ENCODE data around the gene NDUFS2. TPM values are rescaled to one million over a fixed set of nuclear protein-coding genes. Genes with fewer than 3 reads are reported as not detected.

The NDUFS2 gene
- total RNA-seq (2014; rRNA removed; shearing (Covaris generic); ENCODE audit: low replicate concordance), result 108 and 118 TPM in 2 replicates

GRCh38 chr1:161201836-161202712 is at the start of gene NDUFS2:
NDUFS2 (plus strand) TSS chr1:161202367; CDS start chr1:161202386, 19 bp downstream.
- in situ Hi-C loops (cut with HindIII; ENCODE audit: low pct_unique_long_range_greater_than_20kb, low sequenced_read_pairs), result loop anchor here (25.0 kb wide), 1 partner anchor 185 kb away; no protein-coding TSS in a partner anchor
- peak; percentile 95 for DNase-seq (ENCODE audit: low read depth)

GRCh38 chr1:161153176-161153575 is 49.0 kb upstream of the NDUFS2 start:
- DNase-seq (ENCODE audit: low read depth), result no peak
- in situ Hi-C loops (cut with HindIII; ENCODE audit: low pct_unique_long_range_greater_than_20kb, low sequenced_read_pairs), result no loop called here

GRCh38 chr1:161153682-161154337 is 48.4 kb upstream of the NDUFS2 start, which contains the start of gene UFC1:
UFC1 (plus strand) TSS chr1:161153978; CDS start chr1:161153998, 20 bp downstream.
- DNase-seq (ENCODE audit: low read depth), result peak; percentile 88
- in situ Hi-C loops (cut with HindIII; ENCODE audit: low pct_unique_long_range_greater_than_20kb, low sequenced_read_pairs), result no loop called here

GRCh38 chr1:161157867-161158266 is 44.3 kb upstream of the NDUFS2 start:
- in situ Hi-C loops (cut with HindIII; ENCODE audit: low pct_unique_long_range_greater_than_20kb, low sequenced_read_pairs), result no loop called here
- no peak for DNase-seq (ENCODE audit: low read depth)

GRCh38 chr1:161158316-161159010 is 43.7 kb upstream of the NDUFS2 start:
- no peak for DNase-seq (ENCODE audit: low read depth)
- in situ Hi-C loops (cut with HindIII; ENCODE audit: low pct_unique_long_range_greater_than_20kb, low sequenced_read_pairs), result no loop called here

- in situ Hi-C loops (cut with HindIII; ENCODE audit: low pct_unique_long_range_greater_than_20kb, low sequenced_read_pairs), result no loop called here
- peak; percentile 82 for DNase-seq (ENCODE audit: low read depth)
Observed at GRCh38 chr1:161159087-161159912, 42.9 kb upstream of the NDUFS2 start, which contains the start of gene USP21. USP21 (plus strand) TSS chr1:161159500; CDS start chr1:161160641, 1,141 bp downstream.

- in situ Hi-C loops (cut with HindIII; ENCODE audit: low pct_unique_long_range_greater_than_20kb, low sequenced_read_pairs), result no loop called here
Observed at GRCh38 chr1:161159913-161160243, 42.3 kb upstream of the NDUFS2 start.

GRCh38 chr1:161160671-161161145 is 41.5 kb upstream of the NDUFS2 start:
- no peak for DNase-seq (ENCODE audit: low read depth)
- in situ Hi-C loops (cut with HindIII; ENCODE audit: low pct_unique_long_range_greater_than_20kb, low sequenced_read_pairs), result no loop called here

More at GRCh38 chr1:161159913-161160243, 42.3 kb upstream of the NDUFS2 start:
- no peak for DNase-seq (ENCODE audit: low read depth)

- in situ Hi-C loops (cut with HindIII; ENCODE audit: low pct_unique_long_range_greater_than_20kb, low sequenced_read_pairs), result no loop called here
- DNase-seq (ENCODE audit: low read depth), result no peak
Observed at GRCh38 chr1:161161652-161162051, 40.5 kb upstream of the NDUFS2 start.

GRCh38 chr1:161162052-161162451 is 40.1 kb upstream of the NDUFS2 start:
- no peak for DNase-seq (ENCODE audit: low read depth)

GRCh38 chr1:161162806-161163205 is 39.4 kb upstream of the NDUFS2 start:
- no peak for DNase-seq (ENCODE audit: low read depth)
- in situ Hi-C loops (cut with HindIII; ENCODE audit: low pct_unique_long_range_greater_than_20kb, low sequenced_read_pairs), result no loop called here

More at GRCh38 chr1:161162052-161162451, 40.1 kb upstream of the NDUFS2 start:
- in situ Hi-C loops (cut with HindIII; ENCODE audit: low pct_unique_long_range_greater_than_20kb, low sequenced_read_pairs), result no loop called here

- in situ Hi-C loops (cut with HindIII; ENCODE audit: low pct_unique_long_range_greater_than_20kb, low sequenced_read_pairs), result no loop called here
- DNase-seq (ENCODE audit: low read depth), result no peak
Observed at GRCh38 chr1:161163793-161164192, 38.4 kb upstream of the NDUFS2 start.

GRCh38 chr1:161164901-161165610 is 37.1 kb upstream of the NDUFS2 start:
- no peak for DNase-seq (ENCODE audit: low read depth)
- in situ Hi-C loops (cut with HindIII; ENCODE audit: low pct_unique_long_range_greater_than_20kb, low sequenced_read_pairs), result no loop called here

GRCh38 chr1:161165742-161166668 is 36.2 kb upstream of the NDUFS2 start, which contains the start of gene PPOX:
PPOX (plus strand) TSS chr1:161166426; CDS start chr1:161166848, 422 bp downstream.
- in situ Hi-C loops (cut with HindIII; ENCODE audit: low pct_unique_long_range_greater_than_20kb, low sequenced_read_pairs), result no loop called here
- DNase-seq (ENCODE audit: low read depth), result peak; percentile 97

- DNase-seq (ENCODE audit: low read depth), result peak; percentile 15
- in situ Hi-C loops (cut with HindIII; ENCODE audit: low pct_unique_long_range_greater_than_20kb, low sequenced_read_pairs), result no loop called here
Observed at GRCh38 chr1:161166669-161167548, 35.3 kb upstream of the NDUFS2 start.

All from Caki2 (cell line).